GM21529 (cell line): ENCODE data around the gene FBXW11.

Source experiments
- ATAC-seq: cut with Tn5 transposase; IDR thresholded peaks from one replicate; pipeline ENCODE4 v1.9.1; 2021; ENCODE audit not compliant: unreplicated experiment

The FBXW11 gene

GRCh38 chr5:171846323-171846722 lies 160.1 kb downstream of the FBXW11 start:
- ATAC-seq = no peak

- no peak for ATAC-seq
Measured at GRCh38 chr5:171845857-171846256, 160.6 kb downstream of the FBXW11 start.

GRCh38 chr5:171845040-171845630 lies 161.3 kb downstream of the FBXW11 start:
- ATAC-seq = no peak

GRCh38 chr5:171842777-171843328 lies 163.6 kb downstream of the FBXW11 start:
- no peak for ATAC-seq

GRCh38 chr5:171841984-171842776 lies 164.3 kb downstream of the FBXW11 start:
- no peak for ATAC-seq

- ATAC-seq = no peak
Measured at GRCh38 chr5:171840711-171841522, 165.5 kb downstream of the FBXW11 start.

GRCh38 chr5:171840066-171840465 lies 166.4 kb downstream of the FBXW11 start:
- ATAC-seq = no peak

- ATAC-seq = no peak
Measured at GRCh38 chr5:171839112-171839511, 167.3 kb downstream of the FBXW11 start.

- ATAC-seq = no peak
Measured at GRCh38 chr5:171838066-171838465, 168.4 kb downstream of the FBXW11 start.

- no peak for ATAC-seq
Measured at GRCh38 chr5:171837522-171837921, 168.9 kb downstream of the FBXW11 start.

- no peak for ATAC-seq
Measured at GRCh38 chr5:171835066-171835465, 171.4 kb downstream of the FBXW11 start.

- ATAC-seq = no peak
Measured at GRCh38 chr5:171834461-171834860, 172.0 kb downstream of the FBXW11 start.

GRCh38 chr5:171832775-171833174 lies 173.7 kb downstream of the FBXW11 start:
- ATAC-seq = no peak

- ATAC-seq = no peak
Measured at GRCh38 chr5:171830686-171831085, 175.8 kb downstream of the FBXW11 start.

- ATAC-seq = no peak
Measured at GRCh38 chr5:171827162-171827561, 179.3 kb downstream of the FBXW11 start.

- ATAC-seq = no peak
Measured at GRCh38 chr5:171826132-171826531, 180.3 kb downstream of the FBXW11 start.

GRCh38 chr5:171825051-171825450 lies 181.4 kb downstream of the FBXW11 start:
- no peak for ATAC-seq

GRCh38 chr5:171823269-171823668 lies 183.2 kb downstream of the FBXW11 start:
- ATAC-seq = no peak

GRCh38 chr5:171821286-171821685 lies 185.2 kb downstream of the FBXW11 start:
- ATAC-seq = no peak

GRCh38 chr5:171820561-171820960 lies 185.9 kb downstream of the FBXW11 start:
- ATAC-seq = no peak

- ATAC-seq = no peak
Measured at GRCh38 chr5:171816666-171817065, 189.8 kb downstream of the FBXW11 start.
